CD4-positive, alpha-beta T cell (primary cell): ENCODE results near the gene HSPA6. TPM values are rescaled to one million over a fixed set of nuclear protein-coding genes. Genes with fewer than 3 reads are reported as not detected.

ENCODE experiments used
- ATAC-seq: fragments of 200-7000 bp; cut with Tn5 transposase; one replicate; pipeline ENCODE4 v1.10.0; 2022; ENCODE audit warnings: mild to moderate bottlenecking; ENCODE audit not compliant: poor library complexity
- CTCF ChIA-PET: fragments of 350-600 bp; sonication (Branson Sonifier 250); formaldehyde crosslinking; loops from one replicate; lab custom pipeline; 2021; ENCODE audit warnings: antibody characterized with exemption, inconsistent platforms; lab: Charles Lee
- POLR2A ChIA-PET: fragments of 350-600 bp; sonication (Branson Sonifier 250); formaldehyde crosslinking; loops from one replicate; lab custom pipeline; 2021; ENCODE audit warnings: antibody characterized with exemption, inconsistent platforms; lab: Charles Lee
- DNase-seq, 14 experiments: peaks; one replicate each; pipeline ENCODE4 v3.0.0-alpha.2; 2013 to 2020; ENCODE audit warnings: mixed read lengths in 2 of 14
- H3K27ac ChIP-seq, 2 donors: one replicate each; pipeline versions ENCODE4 v1.5.1 to v1.7.0; 2013; ENCODE audit warnings: low read length in 2 of 2, low read depth in 1 of 2, mild to moderate bottlenecking in 1 of 2
- H3K27me3 ChIP-seq, 2 experiments: 1 replicate in 1 of 2; 2 replicates in 1 of 2; pipeline versions ENCODE4 v1.6.1 to v1.7.0; 2013; ENCODE audit warnings: low read length in 2 of 2, control low read depth in 1 of 2, mild to moderate bottlenecking in 1 of 2, moderate library complexity in 1 of 2; ENCODE audit not compliant: insufficient read depth in 2 of 2, control insufficient read depth in 1 of 2
- H3K36me3 ChIP-seq: one replicate; pipeline ENCODE4 v1.6.1; 2013; ENCODE audit warnings: low read length, control low read depth; ENCODE audit not compliant: insufficient read depth
- H3K4me1 ChIP-seq: one replicate; pipeline ENCODE4 v1.6.1; 2013; ENCODE audit warnings: low read length, control low read depth; ENCODE audit not compliant: insufficient read depth
- H3K4me3 ChIP-seq: one replicate; pipeline ENCODE4 v1.5.1; 2013; ENCODE audit warnings: mild to moderate bottlenecking, low read length, moderate library complexity
- H3K9me3 ChIP-seq, 2 experiments: 1 replicate in 1 of 2; 2 replicates in 1 of 2; pipeline versions ENCODE4 v1.6.1 to v1.7.0; 2013; ENCODE audit warnings: low read length in 2 of 2, mild to moderate bottlenecking in 2 of 2, control low read depth in 1 of 2, moderate library complexity in 1 of 2; ENCODE audit not compliant: control insufficient read depth in 1 of 2, insufficient read depth in 1 of 2
- H3K27ac Mint-ChIP-seq: one replicate; pipeline ENCODE4 v1.8.0; 2020; ENCODE audit warnings: mixed read lengths
- H3K27me3 Mint-ChIP-seq: one replicate; pipeline ENCODE4 v1.8.0; 2021; ENCODE audit warnings: mixed read lengths
- H3K36me3 Mint-ChIP-seq: one replicate; pipeline ENCODE4 v1.8.0; 2021; ENCODE audit warnings: low read depth, mixed read lengths
- H3K4me1 Mint-ChIP-seq: one replicate; pipeline ENCODE4 v1.8.0; 2021; ENCODE audit warnings: low read depth, mixed read lengths
- H3K4me3 Mint-ChIP-seq: one replicate; pipeline ENCODE4 v1.8.0; 2020; ENCODE audit warnings: mild to moderate bottlenecking, mixed read lengths
- H3K9me3 Mint-ChIP-seq: one replicate; pipeline ENCODE4 v1.8.0; 2020; ENCODE audit warnings: mixed read lengths
- CTCF ChIP-seq: fragments of 200-600 bp; IDR thresholded peaks from one replicate; pipeline ENCODE4 v1.8.0; 2022; ENCODE audit warnings: antibody characterized with exemption, mild to moderate bottlenecking
- intact Hi-C, 2 experiments: fragments of 100-400 bp; cut with DNase I in 1 of 2; cut with micrococcal nuclease in 1 of 2; formaldehyde crosslinking; loops; one replicate each; pipeline versions ENCODE4 v1.15.1 to v1.9.0; 2023 to 2025; cut with DNase I, micrococcal nuclease
- total RNA-seq, 174 experiments: library from RNA in 2 of 174; stranded (reverse) in 2 of 174; gene quantifications; one replicate each; pipeline ENCODE4 v1.2.3 and lab custom pipeline; 2021 to 2026

The HSPA6 gene
- total RNA-seq, 2 experiments from 2014 or later: 0.78 to 1.0 TPM

GRCh38 chr1:161495490-161495889 lies 28.9 kb upstream of the HSPA6 start:
- Mint-ChIP-seq H3K4me3 (no peak overlapping the region), H3K9me3 (no peaks in the 10 kb centered on the region), H3K36me3 (no peaks in the 10 kb centered on the region), H3K4me1 (peaks cover 19% of the 10 kb centered on the region), H3K27me3 (peaks cover 70% of the 10 kb centered on the region), H3K27ac (no peak overlapping the region)
- DNase-seq: no peak
- Histone ChIP-seq H3K36me3 (no peaks in the 10 kb centered on the region), H3K4me3 (no peak overlapping the region), H3K27ac (no peak overlapping the region), H3K4me1 (peaks cover 10% of the 10 kb centered on the region), H3K9me3 (no peaks in the 10 kb centered on the region), H3K27me3 (peaks cover 0 to 53% of the 10 kb centered on the region in 2 experiments)
- POLR2A ChIA-PET: no interaction called here
- no peak for TF ChIP-seq CTCF
- intact Hi-C loops: no loop called here
- no peak for ATAC-seq
- CTCF ChIA-PET: interaction anchor here (1.5 kb wide), 1 partner anchor 254 kb away, joined by 4 read pairs; the partner anchor contains the start of gene DUSP12

GRCh38 chr1:161497961-161498360 lies 26.4 kb upstream of the HSPA6 start:
- POLR2A ChIA-PET: no interaction called here
- peaks cover 65% of the 10 kb centered on the region for H3K27me3 Mint-ChIP-seq

GRCh38 chr1:161498646-161499045 lies 25.7 kb upstream of the HSPA6 start:
- no peak overlapping the region for H3K27ac ChIP-seq
- DNase-seq: no peak
- H3K27me3 ChIP-seq: peaks cover 0 to 25% of the 10 kb centered on the region in 2 experiments
- no peaks in the 10 kb centered on the region for H3K9me3 ChIP-seq
- Mint-ChIP-seq H3K4me1 (peaks cover 6% of the 10 kb centered on the region), H3K36me3 (no peaks in the 10 kb centered on the region), H3K9me3 (no peaks in the 10 kb centered on the region), H3K27ac (no peak overlapping the region), H3K4me3 (no peak overlapping the region), H3K27me3 (peaks cover 66% of the 10 kb centered on the region)
- ChIA-PET CTCF (no interaction called here), POLR2A (interaction anchor here (0.9 kb wide), 1 partner anchor 23 kb away, joined by 3 read pairs; no protein-coding TSS in a partner anchor)
- TF ChIP-seq CTCF: no peak
- intact Hi-C loops: no loop called here
- no peak overlapping the region for H3K4me3 ChIP-seq
- peaks cover 4% of the 10 kb centered on the region for H3K4me1 ChIP-seq
- no peak for ATAC-seq
- no peaks in the 10 kb centered on the region for H3K36me3 ChIP-seq

More at GRCh38 chr1:161497961-161498360, 26.4 kb upstream of the HSPA6 start:
- Mint-ChIP-seq H3K27ac (no peak overlapping the region), H3K9me3 (no peaks in the 10 kb centered on the region), H3K4me3 (no peak overlapping the region), H3K36me3 (no peaks in the 10 kb centered on the region), H3K4me1 (peaks cover 6% of the 10 kb centered on the region)
- Histone ChIP-seq H3K36me3 (no peaks in the 10 kb centered on the region), H3K4me1 (peaks cover 4% of the 10 kb centered on the region), H3K9me3 (no peaks in the 10 kb centered on the region), H3K27me3 (peaks cover 0 to 31% of the 10 kb centered on the region in 2 experiments), H3K4me3 (no peak overlapping the region), H3K27ac (no peak overlapping the region)
- CTCF ChIA-PET: no interaction called here
- TF ChIP-seq CTCF: no peak
- intact Hi-C loops: no loop called here
- no peak for DNase-seq
- ATAC-seq: no peak
